GM12874 (cell line): ENCODE measurements around the gene INPPL1.

ENCODE experiments used
- TF ChIP-seq, protein P1 (sequence below): IDR thresholded peaks from 2 replicates; pipeline ENCODE4 v1.5.1; 2011; ENCODE audit warnings: low read depth, mild to moderate bottlenecking, control low read depth, low read length, moderate library complexity; ENCODE audit not compliant: insufficient read depth

The INPPL1 gene

DNA sequence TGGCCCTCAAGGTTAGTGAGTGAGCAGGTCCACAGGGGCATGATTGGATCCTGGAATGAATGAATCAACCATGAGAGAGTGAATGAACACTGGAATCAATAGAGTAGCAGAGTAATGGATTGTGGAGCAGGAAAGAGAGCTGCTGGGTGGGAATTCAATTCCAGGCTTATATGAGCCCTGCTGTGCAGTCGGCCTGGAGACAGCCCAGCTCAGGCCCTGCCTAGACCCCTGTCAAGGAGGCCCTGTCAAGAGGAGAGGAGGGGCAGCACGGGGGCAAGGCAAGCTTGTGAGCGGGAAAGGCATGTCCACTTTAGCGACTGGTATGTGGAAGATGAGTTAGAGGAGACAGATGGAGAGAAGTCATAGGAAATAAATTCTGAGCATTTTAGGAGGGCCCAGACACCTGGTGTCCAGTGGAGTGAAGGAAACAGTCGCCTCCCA, 33.9 kb upstream of the INPPL1 start:
- TF ChIP-seq, protein P1, sequence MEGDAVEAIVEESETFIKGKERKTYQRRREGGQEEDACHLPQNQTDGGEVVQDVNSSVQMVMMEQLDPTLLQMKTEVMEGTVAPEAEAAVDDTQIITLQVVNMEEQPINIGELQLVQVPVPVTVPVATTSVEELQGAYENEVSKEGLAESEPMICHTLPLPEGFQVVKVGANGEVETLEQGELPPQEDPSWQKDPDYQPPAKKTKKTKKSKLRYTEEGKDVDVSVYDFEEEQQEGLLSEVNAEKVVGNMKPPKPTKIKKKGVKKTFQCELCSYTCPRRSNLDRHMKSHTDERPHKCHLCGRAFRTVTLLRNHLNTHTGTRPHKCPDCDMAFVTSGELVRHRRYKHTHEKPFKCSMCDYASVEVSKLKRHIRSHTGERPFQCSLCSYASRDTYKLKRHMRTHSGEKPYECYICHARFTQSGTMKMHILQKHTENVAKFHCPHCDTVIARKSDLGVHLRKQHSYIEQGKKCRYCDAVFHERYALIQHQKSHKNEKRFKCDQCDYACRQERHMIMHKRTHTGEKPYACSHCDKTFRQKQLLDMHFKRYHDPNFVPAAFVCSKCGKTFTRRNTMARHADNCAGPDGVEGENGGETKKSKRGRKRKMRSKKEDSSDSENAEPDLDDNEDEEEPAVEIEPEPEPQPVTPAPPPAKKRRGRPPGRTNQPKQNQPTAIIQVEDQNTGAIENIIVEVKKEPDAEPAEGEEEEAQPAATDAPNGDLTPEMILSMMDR: no peak

DNA sequence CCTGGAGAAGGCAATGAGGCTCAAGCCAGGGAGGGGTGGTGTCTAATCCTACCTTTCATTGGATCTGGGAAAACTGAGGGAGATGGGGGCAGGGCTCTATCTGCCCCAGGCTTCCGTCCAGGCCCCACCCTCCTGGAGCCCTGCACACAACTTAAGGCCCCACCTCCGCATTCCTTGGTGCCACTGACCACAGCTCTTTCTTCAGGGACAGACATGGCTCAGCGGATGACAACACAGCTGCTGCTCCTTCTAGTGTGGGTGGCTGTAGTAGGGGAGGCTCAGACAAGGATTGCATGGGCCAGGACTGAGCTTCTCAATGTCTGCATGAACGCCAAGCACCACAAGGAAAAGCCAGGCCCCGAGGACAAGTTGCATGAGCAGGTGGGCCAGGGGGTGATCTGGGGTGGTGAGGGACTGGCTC, 32.6 kb upstream of the INPPL1 start, which contains the start of gene FOLR1:
Gene FOLR1 (plus strand): TSS at position 180 of the 421 bp plus-strand sequence. CDS start 34 bp downstream, at position 214.
- TF ChIP-seq, protein P1: no peak

DNA sequence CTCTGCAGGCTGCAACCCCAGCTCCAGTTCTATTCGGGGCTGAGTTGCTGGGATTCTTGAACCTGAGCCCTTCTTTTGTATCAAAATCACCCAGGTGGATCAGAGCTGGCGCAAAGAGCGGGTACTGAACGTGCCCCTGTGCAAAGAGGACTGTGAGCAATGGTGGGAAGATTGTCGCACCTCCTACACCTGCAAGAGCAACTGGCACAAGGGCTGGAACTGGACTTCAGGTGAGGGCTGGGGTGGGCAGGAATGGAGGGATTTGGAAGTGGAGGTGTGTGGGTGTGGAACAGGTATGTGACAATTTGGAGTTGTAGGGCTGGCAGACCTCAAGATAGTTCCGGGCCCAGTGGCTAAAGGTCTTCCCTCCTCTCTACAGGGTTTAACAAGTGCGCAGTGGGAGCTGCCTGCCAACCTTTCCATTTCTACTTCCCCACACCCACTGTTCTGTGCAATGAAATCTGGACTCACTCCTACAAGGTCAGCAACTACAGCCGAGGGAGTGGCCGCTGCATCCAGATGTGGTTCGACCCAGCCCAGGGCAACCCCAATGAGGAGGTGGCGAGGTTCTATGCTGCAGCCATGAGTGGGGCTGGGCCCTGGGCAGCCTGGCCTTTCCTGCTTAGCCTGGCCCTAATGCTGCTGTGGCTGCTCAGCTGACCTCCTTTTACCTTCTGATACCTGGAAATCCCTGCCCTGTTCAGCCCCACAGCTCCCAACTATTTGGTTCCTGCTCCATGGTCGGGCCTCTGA, 28.9 kb upstream of the INPPL1 start:
- TF ChIP-seq, protein P1: no peak

DNA sequence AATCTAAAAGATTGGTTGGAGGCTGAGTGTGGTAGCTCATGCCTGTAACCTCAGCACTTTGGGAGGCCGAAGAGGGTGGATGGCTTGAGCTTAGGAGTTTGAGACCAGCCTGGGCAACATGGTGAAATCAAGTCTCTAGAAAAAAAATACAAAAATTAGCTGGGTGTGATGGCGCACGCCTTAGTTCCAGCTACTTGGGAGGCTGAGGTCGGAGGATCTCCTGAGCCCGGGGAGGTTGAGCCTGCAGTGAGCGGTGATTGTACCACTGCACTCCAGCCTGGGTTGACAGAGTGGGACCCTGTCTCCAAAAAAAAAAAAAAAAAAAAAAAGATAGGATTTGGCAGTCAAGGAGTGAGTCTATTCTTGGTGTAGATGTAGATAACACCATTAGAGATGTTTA, 22.0 kb upstream of the INPPL1 start:
- TF ChIP-seq, protein P1: no peak

DNA sequence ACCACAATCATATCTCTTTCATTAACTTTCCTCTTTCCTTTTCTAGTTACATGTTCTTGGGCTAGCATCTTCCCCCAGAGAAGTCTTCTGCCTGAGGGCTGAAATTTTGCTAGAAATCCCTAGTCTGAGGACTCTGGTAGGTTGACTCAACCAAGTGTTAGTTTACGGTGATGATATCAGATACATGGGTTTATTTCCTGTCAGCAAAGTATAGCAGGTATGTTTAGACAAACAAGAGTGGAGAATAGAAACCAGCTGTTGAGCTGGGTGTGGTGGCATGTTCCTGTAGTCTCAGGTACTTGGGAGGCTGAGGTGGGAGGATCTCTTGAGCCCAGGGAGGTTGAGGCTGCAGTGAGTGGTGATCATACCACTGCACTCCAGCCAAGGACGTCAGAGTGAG, 21.4 kb upstream of the INPPL1 start:
- TF ChIP-seq, protein P1: no peak

DNA sequence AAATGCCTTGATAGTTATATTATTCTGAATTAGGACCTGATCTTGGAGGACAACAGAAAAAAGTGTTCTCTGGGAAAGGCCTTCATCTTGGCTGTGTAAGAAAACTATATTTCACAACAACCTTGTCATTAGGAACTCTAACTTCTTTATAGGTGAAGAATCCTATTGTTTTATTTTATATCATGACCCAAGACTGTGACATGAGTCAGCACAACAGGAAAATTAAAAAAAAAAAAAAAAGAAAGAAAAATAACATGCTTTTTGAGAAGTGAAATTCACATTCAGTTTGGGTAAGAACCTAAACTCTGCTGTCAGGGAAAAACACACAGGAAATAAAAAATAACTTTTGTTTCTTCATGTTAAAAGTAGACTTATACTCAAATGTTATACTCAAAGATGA, 19.7 kb upstream of the INPPL1 start:
- TF ChIP-seq, protein P1: no peak

DNA sequence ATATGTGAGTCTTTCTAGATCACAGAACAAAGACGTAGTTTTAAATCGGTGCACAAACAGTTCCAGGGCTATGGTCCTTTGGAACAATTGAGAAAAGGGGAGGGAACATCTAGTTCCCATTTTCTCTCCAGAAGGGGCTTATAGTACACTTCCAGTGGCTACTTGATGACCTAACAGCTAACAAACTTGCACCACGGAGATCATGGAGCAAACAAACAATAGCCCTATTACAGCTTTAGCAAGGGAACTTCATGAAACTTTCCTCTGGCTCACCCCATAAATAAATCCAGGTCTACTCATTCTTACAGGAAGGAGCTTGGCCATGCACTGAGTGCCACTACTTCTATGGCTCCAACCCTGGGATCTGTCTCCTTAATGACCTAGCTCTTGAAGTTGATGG, 16.3 kb upstream of the INPPL1 start:
- TF ChIP-seq, protein P1: no peak
